GM12873 (cell line): ENCODE results near the gene TBL1XR1.

Source experiments
- TF ChIP-seq, protein P1 (sequence below): IDR thresholded peaks from 2 replicates; pipeline ENCODE4 v1.5.1; 2012; ENCODE audit warnings: low read depth, mild to moderate bottlenecking, moderate library complexity, low read length, control low read depth; ENCODE audit not compliant: insufficient read depth; ENCODE audit errors: missing control alignments

The TBL1XR1 gene

DNA sequence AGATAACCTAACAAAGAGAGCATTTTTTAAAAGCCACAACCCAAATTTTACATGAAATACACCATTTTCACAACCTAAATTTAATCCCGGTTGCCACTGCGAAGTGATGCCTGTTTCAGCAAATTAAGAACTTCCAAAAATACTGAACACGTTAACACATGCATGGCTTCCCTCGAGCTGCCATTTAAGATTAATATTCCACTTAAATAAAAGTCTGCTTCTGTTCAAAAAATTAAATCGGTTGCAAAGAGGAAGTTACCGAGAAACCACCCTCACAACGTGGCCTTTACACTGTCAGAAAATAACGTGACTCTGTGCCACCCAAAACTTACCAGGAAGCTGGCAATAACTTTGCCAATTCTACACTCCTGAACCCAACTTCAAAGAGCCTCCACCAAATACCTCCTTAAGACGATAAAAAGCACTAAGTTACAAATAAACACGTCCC, 1.2 kb downstream of the TBL1XR1 start:
- TF ChIP-seq, protein P1, sequence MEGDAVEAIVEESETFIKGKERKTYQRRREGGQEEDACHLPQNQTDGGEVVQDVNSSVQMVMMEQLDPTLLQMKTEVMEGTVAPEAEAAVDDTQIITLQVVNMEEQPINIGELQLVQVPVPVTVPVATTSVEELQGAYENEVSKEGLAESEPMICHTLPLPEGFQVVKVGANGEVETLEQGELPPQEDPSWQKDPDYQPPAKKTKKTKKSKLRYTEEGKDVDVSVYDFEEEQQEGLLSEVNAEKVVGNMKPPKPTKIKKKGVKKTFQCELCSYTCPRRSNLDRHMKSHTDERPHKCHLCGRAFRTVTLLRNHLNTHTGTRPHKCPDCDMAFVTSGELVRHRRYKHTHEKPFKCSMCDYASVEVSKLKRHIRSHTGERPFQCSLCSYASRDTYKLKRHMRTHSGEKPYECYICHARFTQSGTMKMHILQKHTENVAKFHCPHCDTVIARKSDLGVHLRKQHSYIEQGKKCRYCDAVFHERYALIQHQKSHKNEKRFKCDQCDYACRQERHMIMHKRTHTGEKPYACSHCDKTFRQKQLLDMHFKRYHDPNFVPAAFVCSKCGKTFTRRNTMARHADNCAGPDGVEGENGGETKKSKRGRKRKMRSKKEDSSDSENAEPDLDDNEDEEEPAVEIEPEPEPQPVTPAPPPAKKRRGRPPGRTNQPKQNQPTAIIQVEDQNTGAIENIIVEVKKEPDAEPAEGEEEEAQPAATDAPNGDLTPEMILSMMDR, result no peak

DNA sequence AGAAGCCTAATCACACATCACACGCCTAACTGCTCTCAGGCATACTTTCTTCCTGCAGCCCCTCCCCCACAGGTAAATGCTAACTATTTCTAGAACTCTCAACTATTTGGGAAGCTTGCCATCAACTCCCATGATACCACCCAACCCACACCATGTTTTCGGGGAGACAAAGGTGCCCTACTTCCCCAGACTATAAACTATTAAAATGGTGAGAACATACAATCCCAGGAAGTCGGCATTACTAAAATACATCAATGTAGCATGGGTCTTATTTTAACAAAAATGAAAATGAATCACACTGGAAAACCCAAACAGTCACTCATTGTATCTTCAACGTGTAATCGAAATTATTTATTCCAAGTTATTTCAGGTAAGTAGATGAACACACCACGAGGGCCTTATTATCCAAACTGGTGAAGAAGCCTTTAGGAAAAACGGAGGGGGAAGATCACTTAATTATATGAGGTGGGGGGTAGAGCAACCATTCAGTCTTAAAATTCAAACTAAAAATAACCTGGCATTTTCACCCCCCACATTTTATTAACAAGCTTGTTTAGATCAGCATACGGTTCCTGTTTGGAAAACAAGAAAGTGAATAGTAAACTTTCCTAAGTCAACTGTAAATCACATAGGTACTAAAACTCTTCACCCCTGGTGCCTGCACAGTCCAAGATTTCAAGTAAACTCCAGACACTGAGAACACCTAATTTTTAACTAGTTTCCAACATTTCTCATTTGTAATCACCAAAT, 1.9 kb downstream of the TBL1XR1 start:
- TF ChIP-seq, protein P1, result no peak

DNA sequence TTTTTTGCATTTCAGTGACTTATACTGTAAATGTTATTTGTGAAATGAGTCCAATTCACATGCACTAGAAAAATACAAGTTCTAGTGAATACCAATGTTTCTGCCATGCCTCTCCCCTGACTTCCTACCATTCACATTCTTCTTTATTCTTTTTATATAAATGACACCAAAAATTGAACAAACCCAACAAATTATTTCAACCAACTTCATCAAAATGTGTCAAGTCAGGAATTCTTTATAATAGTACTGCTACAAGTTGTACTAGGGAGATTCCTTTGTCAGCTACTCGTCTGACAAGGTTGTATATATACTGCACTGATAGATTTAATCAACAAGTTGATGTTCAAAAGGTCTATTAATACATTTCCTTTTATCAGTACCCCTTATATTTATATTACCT, 3.0 kb downstream of the TBL1XR1 start:
- TF ChIP-seq, protein P1, result no peak

DNA sequence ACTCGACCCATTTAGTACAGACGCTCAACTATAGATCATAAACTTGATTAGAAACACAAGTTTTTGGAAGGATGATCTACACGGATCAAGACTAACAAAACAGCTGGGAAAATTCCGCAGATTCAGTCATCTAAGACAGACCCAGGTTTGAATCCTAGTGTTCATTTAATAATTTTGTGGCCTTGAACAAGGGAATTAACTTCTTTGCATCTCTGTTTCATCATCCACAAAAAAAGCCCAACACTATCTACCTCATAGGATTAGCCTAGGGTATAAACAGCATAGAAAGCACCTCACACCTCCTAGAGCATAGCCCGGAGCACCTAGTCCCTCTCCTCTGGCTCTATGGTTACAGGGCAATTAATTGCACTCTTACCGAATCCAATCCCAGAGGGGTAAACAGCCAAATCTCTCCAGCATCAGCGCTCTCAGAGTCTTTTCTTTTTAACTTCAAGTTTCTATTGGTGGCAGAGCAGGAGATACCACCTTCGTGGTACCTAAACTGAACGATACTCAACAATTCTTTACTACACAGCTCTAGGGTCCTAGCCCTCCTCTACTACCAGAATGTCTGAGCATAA, 3.5 kb downstream of the TBL1XR1 start:
- TF ChIP-seq, protein P1, result no peak

DNA sequence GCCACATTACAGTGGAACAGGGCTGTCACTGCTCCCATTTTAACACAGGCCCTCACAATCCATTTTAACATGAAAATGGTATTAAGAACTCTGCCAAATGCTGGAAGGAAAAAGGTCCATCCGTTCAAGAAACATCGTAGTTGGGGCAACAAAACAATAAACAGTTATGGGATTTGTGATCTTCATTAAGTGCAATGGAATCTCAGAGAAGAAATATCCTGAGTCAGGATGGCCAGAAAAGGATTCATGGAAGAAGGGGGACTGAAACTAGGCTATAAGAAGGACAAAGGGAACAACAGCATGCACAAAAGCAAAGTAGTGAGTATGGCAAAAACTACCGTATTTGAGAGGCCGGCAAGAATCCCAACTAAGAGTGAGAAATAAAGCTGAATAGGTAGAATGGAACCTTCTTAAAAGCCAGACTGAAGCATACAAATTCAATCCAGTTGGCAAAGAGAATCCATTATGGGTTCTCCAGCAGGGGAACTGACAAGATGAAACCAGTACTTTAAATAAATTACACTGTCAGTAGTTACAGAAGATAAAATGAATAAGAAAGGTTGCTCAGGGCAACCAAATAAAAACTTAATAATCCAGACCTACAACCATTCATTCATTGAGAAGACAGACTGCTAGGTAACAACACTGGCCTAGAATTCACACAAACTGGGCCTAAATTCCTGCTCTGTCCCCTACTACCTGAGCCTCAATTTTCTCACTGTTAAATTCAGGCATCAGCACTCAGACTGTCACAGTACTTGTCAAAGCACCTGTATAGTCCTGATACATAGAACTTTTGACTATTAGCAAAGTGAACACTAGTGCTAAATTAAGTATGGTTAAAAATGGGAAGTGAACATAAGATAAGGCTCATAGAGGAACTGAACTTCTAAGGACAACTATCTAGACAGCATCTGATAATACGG, 6.3 kb downstream of the TBL1XR1 start:
- TF ChIP-seq, protein P1, result no peak

DNA sequence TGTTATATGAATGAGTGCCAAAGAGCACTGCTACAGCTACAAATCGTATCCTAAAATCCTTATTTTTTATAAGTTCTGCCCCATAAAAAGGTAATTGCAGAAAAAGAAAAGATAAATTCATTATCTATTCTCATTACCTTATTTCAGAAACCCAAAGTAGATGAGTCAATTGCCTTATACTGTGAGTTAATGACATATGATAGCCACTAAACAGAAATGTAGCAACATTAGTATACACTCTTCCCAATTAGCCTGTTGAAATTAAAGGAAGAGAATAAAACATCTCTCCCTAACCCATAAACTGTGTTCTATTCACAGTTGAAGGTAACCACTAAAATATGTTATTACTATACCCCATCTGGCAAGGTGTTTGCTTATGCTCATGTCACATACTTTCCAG, 11.0 kb downstream of the TBL1XR1 start:
- TF ChIP-seq, protein P1, result no peak
